GM10266 (cell line): ENCODE measurements around the gene ALKAL2.

Source experiments
- DNase-seq: peaks from one replicate; pipeline ENCODE4 v3.0.0; 2012; ENCODE audit errors: extremely low spot score
- TF ChIP-seq, protein P1 (sequence below): IDR thresholded peaks from 2 replicates; pipeline ENCODE4 v1.5.1; 2012; ENCODE audit warnings: mild to moderate bottlenecking, low read depth; ENCODE audit not compliant: control insufficient read depth, insufficient read depth; ENCODE audit errors: missing control alignments

Gene ALKAL2

DNA sequence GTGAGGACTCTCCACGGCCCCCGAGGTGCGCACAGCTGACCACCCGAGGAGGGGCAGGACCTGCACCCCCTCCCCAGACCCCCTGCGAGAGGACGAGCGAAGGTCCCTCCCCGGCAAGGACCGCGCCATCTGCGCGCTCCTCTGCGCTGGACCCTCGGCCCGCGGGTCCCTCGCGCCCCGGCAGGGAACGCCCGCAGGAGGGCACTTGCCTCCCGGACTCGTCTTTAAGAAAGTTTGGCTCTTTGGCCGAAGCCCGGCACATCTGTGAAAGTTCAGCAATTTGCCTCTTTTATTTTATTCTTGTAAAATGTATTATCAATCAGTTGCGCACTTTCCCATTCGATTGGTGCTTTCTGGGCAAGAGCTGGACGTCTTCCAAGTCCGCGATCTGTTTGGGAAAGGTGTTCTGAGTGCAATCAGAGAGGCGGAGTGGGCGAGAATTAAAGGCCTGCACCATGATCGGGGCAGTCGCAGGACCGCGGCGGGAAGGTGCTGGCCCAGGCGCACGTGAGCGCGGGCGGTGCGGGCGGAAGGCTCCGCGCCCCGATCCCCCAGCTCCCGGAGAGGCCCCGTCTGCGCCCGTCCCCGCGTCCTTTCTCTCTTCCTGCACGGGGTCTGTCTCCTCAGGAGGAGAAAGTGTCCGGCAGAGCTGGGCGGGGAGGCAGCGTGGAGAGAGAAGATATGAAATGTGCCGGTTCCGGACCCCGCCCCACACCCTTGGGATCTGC, 1.6 kb upstream of the ALKAL2 start:
- no peak for DNase-seq
- TF ChIP-seq, protein P1, sequence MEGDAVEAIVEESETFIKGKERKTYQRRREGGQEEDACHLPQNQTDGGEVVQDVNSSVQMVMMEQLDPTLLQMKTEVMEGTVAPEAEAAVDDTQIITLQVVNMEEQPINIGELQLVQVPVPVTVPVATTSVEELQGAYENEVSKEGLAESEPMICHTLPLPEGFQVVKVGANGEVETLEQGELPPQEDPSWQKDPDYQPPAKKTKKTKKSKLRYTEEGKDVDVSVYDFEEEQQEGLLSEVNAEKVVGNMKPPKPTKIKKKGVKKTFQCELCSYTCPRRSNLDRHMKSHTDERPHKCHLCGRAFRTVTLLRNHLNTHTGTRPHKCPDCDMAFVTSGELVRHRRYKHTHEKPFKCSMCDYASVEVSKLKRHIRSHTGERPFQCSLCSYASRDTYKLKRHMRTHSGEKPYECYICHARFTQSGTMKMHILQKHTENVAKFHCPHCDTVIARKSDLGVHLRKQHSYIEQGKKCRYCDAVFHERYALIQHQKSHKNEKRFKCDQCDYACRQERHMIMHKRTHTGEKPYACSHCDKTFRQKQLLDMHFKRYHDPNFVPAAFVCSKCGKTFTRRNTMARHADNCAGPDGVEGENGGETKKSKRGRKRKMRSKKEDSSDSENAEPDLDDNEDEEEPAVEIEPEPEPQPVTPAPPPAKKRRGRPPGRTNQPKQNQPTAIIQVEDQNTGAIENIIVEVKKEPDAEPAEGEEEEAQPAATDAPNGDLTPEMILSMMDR: no peak

DNA sequence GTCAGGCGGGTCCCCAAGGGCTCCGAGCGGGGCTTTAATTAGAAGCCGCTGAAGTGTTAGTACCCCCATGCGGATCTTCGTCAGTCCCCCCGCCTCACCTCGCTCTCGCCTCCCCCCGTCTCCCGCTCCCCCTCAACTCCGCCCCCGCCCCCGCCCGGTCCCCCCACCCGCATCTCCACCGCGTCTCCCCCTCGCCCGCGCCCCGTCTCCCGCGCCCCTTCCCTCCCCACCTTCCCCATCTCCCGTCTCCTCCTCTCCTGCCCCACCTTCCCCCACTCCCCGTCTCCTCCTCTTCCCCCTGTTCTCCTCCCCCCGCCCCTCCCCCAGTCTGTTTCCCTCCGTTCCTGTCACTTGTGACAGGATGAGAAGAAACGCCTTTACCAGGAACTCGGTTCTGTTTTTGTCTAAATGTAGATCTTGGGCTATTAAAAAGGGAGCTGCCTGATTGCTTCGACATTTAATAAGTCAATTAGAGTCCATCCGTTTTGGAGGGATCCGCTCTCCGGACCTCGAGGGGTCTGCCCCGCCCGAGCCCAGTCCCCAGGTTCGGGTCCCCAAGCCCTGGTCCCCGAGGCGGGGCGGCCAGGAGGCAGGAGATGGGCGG, 969 bp upstream of the ALKAL2 start:
- TF ChIP-seq, protein P1: no peak
- peak; percentile 31 for DNase-seq

DNA sequence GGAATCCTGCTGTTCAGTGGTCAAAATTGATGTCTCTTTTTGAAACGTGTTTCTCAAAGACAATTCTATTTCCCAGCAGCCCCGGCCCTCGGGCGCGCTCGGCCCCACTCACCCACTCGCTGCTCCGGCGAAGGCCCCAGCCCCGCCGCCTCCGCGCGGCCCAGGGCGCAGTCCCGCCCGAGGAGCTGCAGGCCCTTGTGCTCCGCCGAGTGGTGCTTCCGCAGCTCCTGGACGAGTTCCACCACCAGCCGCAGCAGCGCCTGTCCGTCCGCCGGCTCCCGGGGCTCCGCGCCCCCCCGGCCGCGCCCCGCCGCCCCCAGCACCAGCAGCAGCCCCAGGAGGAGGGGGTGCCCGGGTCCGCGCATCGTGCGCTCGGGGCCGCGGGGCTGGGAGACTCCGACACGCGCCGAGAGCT, 413 bp downstream of the ALKAL2 start:
- DNase-seq: peak; percentile 75
- TF ChIP-seq, protein P1: no peak

DNA sequence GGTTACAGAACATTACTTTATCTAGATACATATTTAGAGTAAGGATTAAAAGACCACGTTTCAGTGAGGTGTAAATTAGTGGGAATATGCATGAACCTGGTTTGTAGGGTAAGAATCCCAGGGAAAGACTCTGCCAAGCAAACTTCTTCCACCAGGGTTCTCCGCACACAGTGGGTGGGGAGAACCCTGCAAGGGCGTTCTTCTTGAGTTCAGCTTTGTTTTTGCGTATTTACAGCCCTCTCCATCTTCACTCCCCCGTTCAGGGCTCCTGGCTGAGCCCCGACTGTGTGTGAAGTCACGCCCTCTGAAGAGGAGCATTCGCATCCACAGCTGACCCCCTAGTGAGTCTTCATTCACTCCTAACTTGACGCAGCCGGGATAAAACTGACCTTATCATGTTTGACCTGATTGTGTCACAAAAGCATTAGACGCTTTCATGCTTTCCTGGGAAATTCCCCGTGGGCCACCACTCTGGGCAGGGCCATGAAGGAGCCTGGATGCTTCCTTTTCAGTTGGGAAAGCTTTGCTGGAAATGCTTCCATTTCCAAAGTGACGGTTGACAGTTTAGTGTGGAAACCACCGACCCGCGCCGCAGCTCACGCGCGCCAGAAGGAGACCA, 1.0 kb downstream of the ALKAL2 start:
- no peak for DNase-seq
- TF ChIP-seq, protein P1: no peak

DNA sequence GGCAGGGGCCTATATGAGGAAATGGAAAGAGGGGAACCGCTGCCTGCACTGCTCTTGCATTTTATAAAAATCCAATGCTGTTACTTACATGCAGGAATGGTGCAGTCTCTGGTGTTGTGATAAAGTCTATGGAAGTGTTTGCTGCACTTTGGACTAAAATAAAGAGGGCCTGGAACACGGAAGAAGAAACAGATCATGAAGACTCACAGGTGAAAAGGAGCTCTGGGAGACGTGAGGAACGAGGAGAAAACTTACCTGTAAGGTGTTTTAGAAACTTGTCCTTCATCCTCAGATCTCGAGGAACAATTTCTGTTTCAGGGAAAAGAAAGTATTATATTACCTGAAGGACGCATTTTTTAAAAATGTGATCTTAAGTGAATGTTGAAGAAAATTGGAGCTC, 1.9 kb downstream of the ALKAL2 start:
- TF ChIP-seq, protein P1: no peak
- DNase-seq: no peak

DNA sequence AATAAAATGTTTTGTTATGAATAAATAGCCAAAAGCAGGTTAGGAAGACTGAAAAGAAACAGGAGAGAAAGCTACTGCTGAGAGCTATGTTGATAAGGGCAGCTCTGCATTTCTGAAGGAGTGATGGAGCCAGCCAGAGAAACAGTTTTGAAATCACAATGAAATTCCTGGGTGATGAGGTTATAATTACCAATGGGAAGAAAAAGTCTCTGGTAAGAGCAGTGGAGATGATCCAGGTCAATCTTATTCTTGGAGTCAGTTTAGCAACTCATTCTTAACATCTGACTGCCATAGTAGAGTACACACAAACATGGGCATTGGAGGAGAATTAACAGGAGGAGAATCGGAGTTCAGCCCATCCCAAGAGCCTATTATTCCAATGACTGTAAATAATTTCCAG, 2.4 kb downstream of the ALKAL2 start:
- no peak for DNase-seq
- TF ChIP-seq, protein P1: no peak
